ENCODE measurements around the gene USP15.

USP15 gene

DNA sequence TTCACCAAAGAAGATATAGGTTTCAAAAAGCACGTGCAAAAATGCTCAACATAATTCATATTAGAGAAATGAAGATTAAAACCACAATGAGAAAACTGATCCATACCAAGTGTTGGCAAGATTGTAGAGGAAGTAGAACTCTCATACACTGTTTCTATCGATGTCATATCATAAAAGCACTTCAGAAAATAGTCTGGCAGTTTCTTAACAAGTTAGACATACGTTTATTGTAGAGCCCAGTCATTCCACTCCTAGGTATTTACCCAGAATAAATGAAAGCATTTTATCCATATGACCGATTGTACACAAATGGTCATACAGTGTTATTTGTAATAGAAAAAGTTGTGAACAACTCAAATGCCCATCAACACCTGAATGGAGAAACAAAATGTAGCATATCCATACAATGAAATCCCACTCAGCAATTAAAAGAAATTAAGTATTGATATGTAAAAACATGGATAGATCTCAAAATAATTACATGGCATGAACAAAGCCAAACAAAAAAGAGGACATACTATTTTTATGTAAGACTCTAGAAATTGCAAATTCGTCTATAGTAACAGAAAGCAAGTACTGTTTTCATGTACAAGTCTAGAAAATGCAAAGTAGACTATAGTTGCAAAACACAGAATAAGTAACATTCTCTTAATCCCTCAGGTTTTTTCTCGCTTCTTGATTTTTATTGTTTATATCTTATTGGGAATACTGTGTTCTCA is 41.0 kb downstream of the USP15 start:
- Histone ChIP-seq H3K27ac (ENCODE audit: low read depth, low read length) (no peak overlapping the region), H3K36me3 (ENCODE audit: low read length) (peaks cover 47% of the 10 kb centered on the region), H4K20me1 (ENCODE audit: low read depth, low read length) (peaks cover 9% of the 10 kb centered on the region)

DNA sequence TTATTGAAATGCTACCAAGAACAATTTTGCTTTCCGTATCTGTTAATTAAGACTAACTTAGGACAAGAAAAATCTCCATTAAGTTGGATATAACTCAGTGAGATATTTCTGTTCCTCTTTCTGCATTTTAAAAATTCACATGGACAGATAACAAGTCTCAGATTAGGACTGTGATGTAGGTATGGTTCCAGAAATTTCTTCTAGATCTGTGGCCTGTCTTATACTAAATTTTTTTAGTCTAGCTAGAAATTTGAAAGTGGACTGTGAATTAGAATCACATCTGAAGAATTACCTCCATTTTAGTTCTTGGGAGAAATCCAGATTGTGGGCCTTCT is 41.6 kb downstream of the USP15 start:
- peaks cover 60% of the 10 kb centered on the region for H3K79me2 ChIP-seq (ENCODE audit: insufficient read depth, low read length)
- H3K4me2 ChIP-seq (ENCODE audit: low read depth, low read length, poor library complexity, severe bottlenecking): no peak overlapping the region
- no peaks in the 10 kb centered on the region for H3K9me2 ChIP-seq (replicated peaks; ENCODE audit: insufficient read depth, low read length)
- no peak overlapping the region for H3K27ac ChIP-seq (ENCODE audit: low read depth, low read length)
- H3K36me3 ChIP-seq (ENCODE audit: low read length): peaks cover 45% of the 10 kb centered on the region
- no peaks in the 10 kb centered on the region for H3K9me3 ChIP-seq (ENCODE audit: insufficient read depth, low read length)
- peaks cover 9% of the 10 kb centered on the region for H4K20me1 ChIP-seq (ENCODE audit: low read depth, low read length)
- no peak overlapping the region for H3K9ac ChIP-seq (ENCODE audit: low read length)
- H2AFZ ChIP-seq (ENCODE audit: low read depth, low read length, severe bottlenecking): no peak overlapping the region
- TF ChIP-seq EZH2phosphoT487 (conservative IDR thresholded peaks at IDR 0.05; ENCODE audit: low read length): no peak
- TF ChIP-seq, protein P1, sequence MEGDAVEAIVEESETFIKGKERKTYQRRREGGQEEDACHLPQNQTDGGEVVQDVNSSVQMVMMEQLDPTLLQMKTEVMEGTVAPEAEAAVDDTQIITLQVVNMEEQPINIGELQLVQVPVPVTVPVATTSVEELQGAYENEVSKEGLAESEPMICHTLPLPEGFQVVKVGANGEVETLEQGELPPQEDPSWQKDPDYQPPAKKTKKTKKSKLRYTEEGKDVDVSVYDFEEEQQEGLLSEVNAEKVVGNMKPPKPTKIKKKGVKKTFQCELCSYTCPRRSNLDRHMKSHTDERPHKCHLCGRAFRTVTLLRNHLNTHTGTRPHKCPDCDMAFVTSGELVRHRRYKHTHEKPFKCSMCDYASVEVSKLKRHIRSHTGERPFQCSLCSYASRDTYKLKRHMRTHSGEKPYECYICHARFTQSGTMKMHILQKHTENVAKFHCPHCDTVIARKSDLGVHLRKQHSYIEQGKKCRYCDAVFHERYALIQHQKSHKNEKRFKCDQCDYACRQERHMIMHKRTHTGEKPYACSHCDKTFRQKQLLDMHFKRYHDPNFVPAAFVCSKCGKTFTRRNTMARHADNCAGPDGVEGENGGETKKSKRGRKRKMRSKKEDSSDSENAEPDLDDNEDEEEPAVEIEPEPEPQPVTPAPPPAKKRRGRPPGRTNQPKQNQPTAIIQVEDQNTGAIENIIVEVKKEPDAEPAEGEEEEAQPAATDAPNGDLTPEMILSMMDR (IDR thresholded peaks at IDR 0.05; ENCODE audit: insufficient read depth, low read length, poor library complexity, severe bottlenecking): no peak
- no peaks in the 10 kb centered on the region for H3K27me3 ChIP-seq (ENCODE audit: low read length)
- peaks cover 5% of the 10 kb centered on the region; the same call in 1 of the 2 replicates for H3F3A ChIP-seq (ENCODE audit: insufficient read depth)
- no peak overlapping the region for H3K4me3 ChIP-seq (ENCODE audit: insufficient read depth, low read length, poor library complexity, severe bottlenecking)

More for the DNA sequence above, 41.0 kb downstream of the USP15 start:
- no peak overlapping the region for H3K4me3 ChIP-seq (ENCODE audit: insufficient read depth, low read length, poor library complexity, severe bottlenecking)
- no peak overlapping the region for H2AFZ ChIP-seq (ENCODE audit: low read depth, low read length, severe bottlenecking)
- no peak overlapping the region for H3K4me2 ChIP-seq (ENCODE audit: low read depth, low read length, poor library complexity, severe bottlenecking)
- H3F3A ChIP-seq (ENCODE audit: insufficient read depth): peaks cover 5% of the 10 kb centered on the region; the same call in 1 of the 2 replicates
- H3K27me3 ChIP-seq (ENCODE audit: low read length): no peaks in the 10 kb centered on the region
- no peak for TF ChIP-seq EZH2phosphoT487 (conservative IDR thresholded peaks at IDR 0.05; ENCODE audit: low read length)
- TF ChIP-seq, protein P1 (IDR thresholded peaks at IDR 0.05; ENCODE audit: insufficient read depth, low read length, poor library complexity, severe bottlenecking): no peak
- H3K79me2 ChIP-seq (ENCODE audit: insufficient read depth, low read length): peaks cover 65% of the 10 kb centered on the region
- no peak overlapping the region for H3K9ac ChIP-seq (ENCODE audit: low read length)
- H3K9me2 ChIP-seq (replicated peaks; ENCODE audit: insufficient read depth, low read length): no peaks in the 10 kb centered on the region
- no peaks in the 10 kb centered on the region for H3K9me3 ChIP-seq (ENCODE audit: insufficient read depth, low read length)

DNA sequence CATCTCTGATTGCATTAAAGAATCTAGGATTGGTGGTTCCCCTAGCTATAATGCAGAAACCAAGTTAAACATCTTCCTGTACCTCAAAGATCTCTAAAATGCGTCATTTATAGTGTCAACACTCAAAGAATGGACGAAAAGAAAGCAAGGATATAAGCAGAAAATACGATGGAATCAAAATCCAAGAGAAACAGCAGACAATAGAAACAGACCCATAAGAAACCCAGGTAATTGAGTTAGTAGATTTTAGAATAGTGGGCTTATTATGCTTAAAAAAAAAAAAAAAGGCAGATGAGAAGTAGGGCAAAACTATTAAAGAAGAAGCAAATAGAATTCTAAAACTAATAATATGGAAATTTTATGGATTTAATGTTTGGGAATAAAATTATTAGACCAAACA is 44.4 kb downstream of the USP15 start:
- no peak overlapping the region for H3K4me2 ChIP-seq (ENCODE audit: low read depth, low read length, poor library complexity, severe bottlenecking)

More for the DNA sequence above, 44.4 kb downstream of the USP15 start:
- peaks cover 57% of the 10 kb centered on the region for H3K79me2 ChIP-seq (ENCODE audit: insufficient read depth, low read length)
- TF ChIP-seq, protein P1 (IDR thresholded peaks at IDR 0.05; ENCODE audit: insufficient read depth, low read length, poor library complexity, severe bottlenecking): no peak
- TF ChIP-seq EZH2phosphoT487 (conservative IDR thresholded peaks at IDR 0.05; ENCODE audit: low read length): no peak
- no peaks in the 10 kb centered on the region for H3K27me3 ChIP-seq (ENCODE audit: low read length)
- no peak overlapping the region for H3K9ac ChIP-seq (ENCODE audit: low read length)
- peaks cover 61% of the 10 kb centered on the region for H3K36me3 ChIP-seq (ENCODE audit: low read length)
- no peak overlapping the region for H3K4me3 ChIP-seq (ENCODE audit: insufficient read depth, low read length, poor library complexity, severe bottlenecking)
- H3K27ac ChIP-seq (ENCODE audit: low read depth, low read length): no peak overlapping the region
- no peak overlapping the region for H2AFZ ChIP-seq (ENCODE audit: low read depth, low read length, severe bottlenecking)
- H4K20me1 ChIP-seq (ENCODE audit: low read depth, low read length): peaks cover 9% of the 10 kb centered on the region
- H3K9me3 ChIP-seq (ENCODE audit: insufficient read depth, low read length): no peaks in the 10 kb centered on the region
- H3K9me2 ChIP-seq (replicated peaks; ENCODE audit: insufficient read depth, low read length): no peaks in the 10 kb centered on the region
- peaks cover 5% of the 10 kb centered on the region; the same call in 1 of the 2 replicates for H3F3A ChIP-seq (ENCODE audit: insufficient read depth)
